MM.1S (cell line): ENCODE measurements around the gene CCNF.

ENCODE experiments used
- DNase-seq: peaks from one replicate; pipeline ENCODE4 v3.0.0-alpha.2; 2015
- H2AFZ ChIP-seq: fragments of 300-600 bp; sonication (generic); 2 replicates; pipeline ENCODE4 v1.6.0; 2016; ENCODE audit warnings: antibody characterized with exemption, low read length
- H3F3A ChIP-seq: fragments of 300-600 bp; sonication (generic); 2 replicates; pipeline ENCODE4 v1.6.1; 2016; ENCODE audit warnings: mild to moderate bottlenecking, antibody characterized with exemption, low read length, moderate library complexity, mixed read lengths; ENCODE audit not compliant: insufficient read depth
- H3K27ac ChIP-seq: fragments of 300-600 bp; sonication (generic); 2 replicates; pipeline ENCODE4 v1.5.1; 2016; ENCODE audit warnings: mild to moderate bottlenecking, low read length
- H3K27me3 ChIP-seq: fragments of 300-600 bp; sonication (generic); replicated peaks from 2 replicates; pipeline ENCODE4 v1.6.0; 2016; ENCODE audit warnings: low read length; ENCODE audit not compliant: insufficient read depth
- H3K36me3 ChIP-seq: fragments of 300-600 bp; sonication (generic); replicated peaks from 2 replicates; pipeline ENCODE4 v1.6.1; 2016; ENCODE audit warnings: mild to moderate bottlenecking, low read length, mixed read lengths; ENCODE audit not compliant: insufficient read depth
- H3K4me1 ChIP-seq: fragments of 300-600 bp; sonication (generic); 2 replicates; pipeline ENCODE4 v1.6.1; 2016; ENCODE audit warnings: low read length, mixed read lengths
- H3K4me2 ChIP-seq: fragments of 300-600 bp; sonication (generic); 2 replicates; pipeline ENCODE4 v1.6.0; 2016; ENCODE audit warnings: low read depth, low read length
- H3K4me3 ChIP-seq: fragments of 300-600 bp; sonication (generic); 2 replicates; pipeline ENCODE4 v1.5.1; 2016; ENCODE audit warnings: low read length, mixed read lengths
- H3K79me2 ChIP-seq: fragments of 300-600 bp; sonication (generic); 2 replicates; pipeline ENCODE4 v1.6.1; 2016; ENCODE audit warnings: mixed run types, low read length, mixed read lengths
- H3K9ac ChIP-seq: fragments of 300-600 bp; sonication (generic); 2 replicates; pipeline ENCODE4 v1.6.1; 2016; ENCODE audit warnings: low read length, mixed read lengths
- H3K9me2 ChIP-seq: fragments of 300-600 bp; sonication (generic); replicated peaks from 2 replicates; pipeline ENCODE4 v1.6.1; 2016; ENCODE audit warnings: mild to moderate bottlenecking, low read length, mixed read lengths; ENCODE audit not compliant: insufficient read depth
- H3K9me3 ChIP-seq: fragments of 300-600 bp; sonication (generic); replicated peaks from 2 replicates; pipeline ENCODE4 v1.6.1; 2016; ENCODE audit warnings: mild to moderate bottlenecking, low read length, mixed read lengths; ENCODE audit not compliant: insufficient read depth
- H4K20me1 ChIP-seq: fragments of 300-600 bp; sonication (generic); 2 replicates; pipeline ENCODE4 v1.6.1; 2016; ENCODE audit warnings: mild to moderate bottlenecking, low read length, moderate library complexity, mixed read lengths; ENCODE audit not compliant: insufficient read depth
- CTCF ChIP-seq: fragments of 300-600 bp; sonication (generic); IDR thresholded peaks from 2 replicates; pipeline ENCODE4 v1.5.1; 2016; ENCODE audit warnings: antibody characterized with exemption, low read length, mixed read lengths
- EZH2 ChIP-seq: fragments of 300-600 bp; sonication (generic); optimal IDR thresholded peaks from 2 replicates; pipeline ENCODE3; 2017; ENCODE audit warnings: low read depth, mild to moderate bottlenecking, antibody characterized with exemption, low read length, mixed read lengths
- EZH2phosphoT487 ChIP-seq: fragments of 300-600 bp; sonication (generic); IDR thresholded peaks from 2 replicates; pipeline ENCODE4 v1.6.1; 2018; ENCODE audit warnings: antibody characterized with exemption, low read length

Gene CCNF

GRCh38 chr16:2471016-2471652 lies 41.9 kb downstream of the CCNF start, which contains the start of gene NTN3:
Gene NTN3, plus strand, starts transcription at chr16:2471297. Its CDS starts 405 bp downstream, at chr16:2471702.
- H3K4me3 ChIP-seq: no peak within 1 kb of the TSS
- no peak for TF ChIP-seq EZH2
- no peak for TF ChIP-seq EZH2phosphoT487
- TF ChIP-seq CTCF: no peak
- H3F3A ChIP-seq: peaks cover 4% of the 10 kb centered on the region; the same call in 1 of the 2 replicates
- no peaks in the 10 kb centered on the region for H3K9me2 ChIP-seq
- H3K79me2 ChIP-seq: peaks cover 6% of the 10 kb centered on the region
- no peaks in the 10 kb centered on the region for H4K20me1 ChIP-seq
- H2AFZ ChIP-seq: no peak within 1 kb of the TSS
- H3K9ac ChIP-seq: no peak within 1 kb of the TSS
- DNase-seq: no peak
- no peak within 1 kb of the TSS for H3K4me2 ChIP-seq
- no peak within 1 kb of the TSS for H3K27ac ChIP-seq
- 0 out of 2 replicates have a peak, but pooled peaks cover 2% of the 10 kb centered on the region for H3K4me1 ChIP-seq
- no peaks in the 10 kb centered on the region for H3K36me3 ChIP-seq
- H3K27me3 ChIP-seq: peaks cover 52% of the 10 kb centered on the region
- no peaks in the 10 kb centered on the region for H3K9me3 ChIP-seq

- Histone ChIP-seq H3K4me1 (0 out of 2 replicates have a peak, but pooled peaks cover 2% of the 10 kb centered on the region), H3K36me3 (no peaks in the 10 kb centered on the region), H3K9me2 (no peaks in the 10 kb centered on the region), H3K9me3 (no peaks in the 10 kb centered on the region), H2AFZ (no peak overlapping the region), H3K27me3 (peaks cover 52% of the 10 kb centered on the region), H3K79me2 (peaks cover 11% of the 10 kb centered on the region), H3F3A (peaks cover 6% of the 10 kb centered on the region; the same call in 1 of the 2 replicates), H4K20me1 (no peaks in the 10 kb centered on the region), H3K27ac (no peak overlapping the region), H3K4me2 (no peak overlapping the region), H3K4me3 (no peak overlapping the region), H3K9ac (no peak overlapping the region)
- no peak for TF ChIP-seq CTCF
- peak; percentile 50 for TF ChIP-seq EZH2
- DNase-seq: no peak
Measured at GRCh38 chr16:2471653-2472487, 42.6 kb downstream of the CCNF start.

GRCh38 chr16:2472488-2472864 lies 43.2 kb downstream of the CCNF start:
- no peak overlapping the region for H3K27ac ChIP-seq
- no peaks in the 10 kb centered on the region for H3K9me3 ChIP-seq
- H3K27me3 ChIP-seq: peaks cover 52% of the 10 kb centered on the region
- no peaks in the 10 kb centered on the region for H4K20me1 ChIP-seq
- peaks cover 6% of the 10 kb centered on the region; the same call in 1 of the 2 replicates for H3F3A ChIP-seq
- H3K36me3 ChIP-seq: no peaks in the 10 kb centered on the region
- H3K9me2 ChIP-seq: no peaks in the 10 kb centered on the region
- no peak overlapping the region for H2AFZ ChIP-seq
- H3K9ac ChIP-seq: no peak overlapping the region
- H3K4me1 ChIP-seq: no peaks in the 10 kb centered on the region
- H3K4me3 ChIP-seq: no peak overlapping the region
- no peak overlapping the region for H3K4me2 ChIP-seq
- TF ChIP-seq EZH2: no peak
- no peak for TF ChIP-seq EZH2phosphoT487
- TF ChIP-seq CTCF: no peak
- no peak for DNase-seq
- H3K79me2 ChIP-seq: peaks cover 16% of the 10 kb centered on the region
